Retinal pigment epithelial cell (primary cell): Measurements from ENCODE around the gene ACTL7A.

Source experiments
- DNase-seq: peaks from one replicate; pipeline ENCODE4 v3.0.0-alpha.2; 2010; ENCODE audit warnings: low read depth
- H3K4me3 ChIP-seq: 2 replicates; pipeline ENCODE4 v1.5.1; 2011; ENCODE audit warnings: mild to moderate bottlenecking, low read length, control low read depth, moderate library complexity
- CTCF ChIP-seq: conservative IDR thresholded peaks from 2 replicates; pipeline ENCODE4 v1.5.1; 2011; ENCODE audit warnings: low read depth, low read length, control low read depth, inconsistent platforms

ACTL7A gene

DNA sequence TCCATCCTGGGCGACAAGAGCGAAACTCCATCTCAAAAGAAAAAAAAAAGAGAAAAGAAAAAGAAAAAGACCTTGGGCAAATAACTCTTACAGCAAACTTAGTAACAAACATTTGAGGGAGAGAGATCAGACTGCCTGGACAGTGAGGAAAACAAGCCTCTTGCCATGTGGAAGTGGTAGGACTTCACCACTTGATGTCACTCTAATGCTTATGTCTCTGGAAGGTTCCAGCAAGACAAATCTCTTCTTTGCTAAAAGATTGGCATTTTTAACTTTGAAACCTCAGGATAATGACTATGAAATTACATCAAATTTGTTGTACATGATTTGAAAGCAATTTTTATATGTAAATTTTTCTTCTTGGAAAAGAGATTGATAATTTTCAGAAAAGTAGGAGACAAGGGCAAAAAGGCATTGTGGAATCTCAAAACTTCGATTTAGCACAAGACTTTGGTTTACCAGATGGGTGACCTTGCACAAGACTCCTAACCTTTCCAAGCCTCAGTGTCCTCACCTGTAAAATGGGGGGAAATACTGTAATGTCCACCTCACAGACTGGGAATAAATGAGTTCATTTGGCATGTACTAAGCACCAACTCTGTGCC, 11.7 kb upstream of the ACTL7A start:
- peak; percentile 38 for TF ChIP-seq CTCF
- no peak overlapping the region for H3K4me3 ChIP-seq
- no peak for DNase-seq

- no peak for DNase-seq
- H3K4me3 ChIP-seq, result no peak overlapping the region
- no peak for TF ChIP-seq CTCF
Measured at GRCh38 chr9:108851138-108851537, 10.9 kb upstream of the ACTL7A start.

DNA sequence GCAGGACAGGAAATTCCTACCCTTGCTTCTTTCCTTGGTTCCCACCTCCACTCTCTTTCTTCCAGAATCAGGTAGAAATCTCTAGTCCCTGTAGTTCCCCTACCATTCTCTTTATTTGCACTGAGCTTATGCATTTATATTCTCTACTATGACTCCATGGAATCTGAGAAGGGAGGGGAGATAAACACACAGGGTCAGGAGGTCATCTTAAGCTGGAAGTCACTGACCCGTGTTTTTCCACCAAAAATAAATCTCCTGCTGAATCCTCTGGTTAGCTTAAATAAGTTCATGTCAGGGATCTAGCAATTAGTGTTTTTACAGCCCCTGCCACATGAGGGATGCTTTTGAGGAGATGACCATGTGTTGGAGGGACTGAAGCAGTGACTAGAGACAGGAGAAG, 10.0 kb upstream of the ACTL7A start:
- no peak for DNase-seq
- no peak for TF ChIP-seq CTCF
- H3K4me3 ChIP-seq, result no peak overlapping the region

DNA sequence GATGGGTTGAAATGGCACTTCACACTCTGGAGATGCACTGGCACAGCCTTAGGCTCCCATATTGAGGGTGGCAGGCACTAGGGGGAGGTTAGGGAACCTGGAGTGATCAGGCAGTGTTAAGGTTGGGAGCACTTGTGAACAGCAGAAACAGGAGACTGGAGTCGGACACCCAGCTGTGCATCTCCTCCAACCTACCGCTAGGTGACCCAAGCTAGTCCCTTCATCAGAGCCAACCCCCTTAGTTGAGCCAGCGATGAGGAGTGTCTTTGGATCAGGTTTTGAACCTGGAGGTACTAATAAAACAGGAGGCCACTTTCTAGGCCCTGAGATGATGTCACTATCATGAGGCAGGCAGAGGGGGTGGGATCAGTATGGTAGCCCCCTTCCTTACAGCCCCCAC, 8.0 kb upstream of the ACTL7A start:
- peak; percentile 2 for TF ChIP-seq CTCF
- no peak overlapping the region for H3K4me3 ChIP-seq
- no peak for DNase-seq

DNA sequence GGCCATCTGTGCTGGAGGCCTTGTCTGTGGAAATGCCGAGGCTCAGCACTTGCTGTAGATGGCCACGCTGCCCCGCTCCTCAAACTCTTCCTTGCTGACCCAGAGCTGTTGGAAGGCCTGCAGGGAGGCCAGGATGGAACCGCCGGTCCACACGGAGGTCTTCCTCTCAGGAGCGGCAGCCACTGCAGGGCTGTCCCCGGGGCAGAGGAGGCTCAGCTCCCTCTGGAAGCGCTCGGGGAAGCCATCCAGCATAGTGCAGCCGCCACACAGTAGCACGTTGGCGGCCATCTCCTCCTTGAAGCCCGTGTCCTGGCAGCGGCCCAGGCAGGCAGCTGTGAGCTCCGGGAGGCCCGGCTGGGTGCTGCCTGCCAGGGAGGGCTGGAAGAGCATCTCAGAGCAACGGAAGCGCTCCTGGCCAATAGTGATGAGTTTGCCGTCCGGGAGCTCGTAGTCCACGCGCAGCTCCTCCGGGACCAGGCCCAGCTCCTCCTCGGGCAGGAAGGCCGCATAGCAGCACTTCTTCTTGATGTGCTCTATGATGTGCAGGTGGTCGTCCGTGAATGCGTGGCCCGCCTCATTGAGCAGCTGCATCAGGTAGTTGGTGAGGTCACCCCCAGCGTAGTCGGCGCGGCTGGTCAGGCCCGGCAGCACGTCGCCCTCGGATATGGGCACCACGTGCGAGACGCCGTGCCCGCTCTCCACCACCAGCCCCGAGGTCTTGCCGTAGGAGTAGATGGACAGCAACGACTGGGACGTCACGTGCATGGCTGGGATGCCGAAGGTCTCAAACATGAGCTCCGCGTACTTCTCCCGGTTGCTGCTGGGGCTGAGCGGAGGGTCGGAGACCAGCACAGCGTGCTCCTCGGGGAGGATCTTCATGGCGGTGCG, 7.2 kb upstream of the ACTL7A start:
- no peak overlapping the region for H3K4me3 ChIP-seq
- no peak for DNase-seq
- TF ChIP-seq CTCF, result no peak

DNA sequence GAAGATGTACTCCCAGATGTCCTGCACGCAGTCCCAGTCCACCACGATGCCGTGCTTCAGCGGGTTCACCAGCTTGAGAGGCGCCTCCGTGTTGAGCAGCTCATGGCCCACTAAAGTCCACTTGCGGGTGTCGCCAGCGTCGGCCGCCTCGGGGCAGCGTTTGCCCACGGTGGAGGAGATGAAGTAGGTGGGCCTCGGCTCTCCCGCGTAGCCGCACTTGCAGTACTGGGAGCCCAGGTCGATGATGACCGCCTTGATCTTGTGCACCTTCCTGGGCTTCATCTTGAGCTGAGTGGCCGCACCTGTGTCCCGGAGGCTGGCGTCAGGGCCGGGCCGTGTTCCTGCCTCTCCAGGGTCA, 6.6 kb upstream of the ACTL7A start:
- TF ChIP-seq CTCF, result no peak
- H3K4me3 ChIP-seq, result no peak overlapping the region
- no peak for DNase-seq

GRCh38 chr9:108855888-108856287, 6.2 kb upstream of the ACTL7A start, which contains the start of gene ACTL7B:
Gene ACTL7B (minus strand): TSS chr9:108855986. CDS start chr9:108855930, 56 bp downstream.
- H3K4me3 ChIP-seq, result no peak within 1 kb of the TSS
- DNase-seq, result no peak

More at GRCh38 chr9:108855888-108856287, 6.2 kb upstream of the ACTL7A start, which contains the start of gene ACTL7B:
- TF ChIP-seq CTCF, result no peak
